Activated naive CD8-positive, alpha-beta T cell (primary cell): ENCODE measurements around the gene INPP5D.

Experiments used
- H3K27ac Mint-ChIP-seq: one replicate; pipeline ENCODE4 v1.8.0; 2021; ENCODE audit warnings: mixed read lengths
- H3K27me3 Mint-ChIP-seq: one replicate; pipeline ENCODE4 v1.8.0; 2021; ENCODE audit warnings: mixed read lengths
- H3K36me3 Mint-ChIP-seq: one replicate; pipeline ENCODE4 v1.8.0; 2021; ENCODE audit warnings: mixed read lengths
- H3K4me1 Mint-ChIP-seq: one replicate; pipeline ENCODE4 v1.8.0; 2021; ENCODE audit warnings: low read depth, mixed read lengths
- H3K4me3 Mint-ChIP-seq: one replicate; pipeline ENCODE4 v1.8.0; 2021; ENCODE audit warnings: mild to moderate bottlenecking, mixed read lengths
- H3K9me3 Mint-ChIP-seq: one replicate; pipeline ENCODE4 v1.8.0; 2021; ENCODE audit warnings: low read depth, mixed read lengths

INPP5D gene

GRCh38 chr2:233256048-233256447 is 195.9 kb downstream of the INPP5D start:
- Mint-ChIP-seq H3K27me3 (no peaks in the 10 kb centered on the region), H3K4me3 (no peak overlapping the region), H3K36me3 (peaks cover 8% of the 10 kb centered on the region), H3K27ac (peak overlapping the region; percentile 83), H3K4me1 (peaks cover 64% of the 10 kb centered on the region), H3K9me3 (no peaks in the 10 kb centered on the region)
